Measurements from ENCODE around the gene KCTD13. TPM values are rescaled to one million over a fixed set of nuclear protein-coding genes. Genes with fewer than 3 reads are reported as not detected.

KCTD13 gene
- total RNA-seq, 1 experiment from 2014 or later = 18.3 TPM

- WGBS (ENCODE audit: extremely low coverage, insufficient read length, low lambda C conversion rate) = no CpG with 5 or more reads among the region's 1 CpG
Observed at GRCh38 chr16:29916979-29917378, 9.0 kb downstream of the KCTD13 start.

More at GRCh38 chr16:29916979-29917378, 9.0 kb downstream of the KCTD13 start:
- no peaks in the 10 kb centered on the region for H3K27me3 Mint-ChIP-seq (ENCODE audit: low read depth)
- no peaks in the 10 kb centered on the region for H4K20me1 ChIP-seq (ENCODE audit: control insufficient read depth, insufficient read depth, insufficient read length)
- no peak overlapping the region for H2BK15ac ChIP-seq (ENCODE audit: low read depth, low read length)
- H3K56ac ChIP-seq (ENCODE audit: insufficient read length, low read depth, low read length) = no peak overlapping the region
- H2BK20ac ChIP-seq (ENCODE audit: low read depth, low read length, poor library complexity, severe bottlenecking) = no peak overlapping the region
- TF ChIP-seq, protein P1, sequence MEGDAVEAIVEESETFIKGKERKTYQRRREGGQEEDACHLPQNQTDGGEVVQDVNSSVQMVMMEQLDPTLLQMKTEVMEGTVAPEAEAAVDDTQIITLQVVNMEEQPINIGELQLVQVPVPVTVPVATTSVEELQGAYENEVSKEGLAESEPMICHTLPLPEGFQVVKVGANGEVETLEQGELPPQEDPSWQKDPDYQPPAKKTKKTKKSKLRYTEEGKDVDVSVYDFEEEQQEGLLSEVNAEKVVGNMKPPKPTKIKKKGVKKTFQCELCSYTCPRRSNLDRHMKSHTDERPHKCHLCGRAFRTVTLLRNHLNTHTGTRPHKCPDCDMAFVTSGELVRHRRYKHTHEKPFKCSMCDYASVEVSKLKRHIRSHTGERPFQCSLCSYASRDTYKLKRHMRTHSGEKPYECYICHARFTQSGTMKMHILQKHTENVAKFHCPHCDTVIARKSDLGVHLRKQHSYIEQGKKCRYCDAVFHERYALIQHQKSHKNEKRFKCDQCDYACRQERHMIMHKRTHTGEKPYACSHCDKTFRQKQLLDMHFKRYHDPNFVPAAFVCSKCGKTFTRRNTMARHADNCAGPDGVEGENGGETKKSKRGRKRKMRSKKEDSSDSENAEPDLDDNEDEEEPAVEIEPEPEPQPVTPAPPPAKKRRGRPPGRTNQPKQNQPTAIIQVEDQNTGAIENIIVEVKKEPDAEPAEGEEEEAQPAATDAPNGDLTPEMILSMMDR (conservative IDR thresholded peaks at IDR 0.05) = no peak; the same call in 1 of the 3 replicates
- H3K4ac ChIP-seq (ENCODE audit: low read depth, low read length) = no peak overlapping the region
- H3K23ac ChIP-seq (ENCODE audit: insufficient read length, low read depth, low read length) = no peak overlapping the region
- no peak overlapping the region for H4K91ac ChIP-seq (ENCODE audit: insufficient read length, low read depth, low read length)
- H3K4me2 ChIP-seq (ENCODE audit: insufficient read depth, insufficient read length, low read length) = no peak overlapping the region
- no peak for DNase-seq
- no peak overlapping the region for H3K27ac ChIP-seq (ENCODE audit: insufficient read length, low read depth, low read length)
- H4K5ac ChIP-seq (ENCODE audit: insufficient read length, low read depth, low read length) = no peak overlapping the region
- H3K9me3 Mint-ChIP-seq = no peaks in the 10 kb centered on the region; a peak in 1 of 5 replicates
- H3K79me1 ChIP-seq (ENCODE audit: insufficient read depth, low read depth, low read length, poor library complexity, severe bottlenecking) = no peaks in the 10 kb centered on the region
- H3K36me3 Mint-ChIP-seq (ENCODE audit: insufficient read depth in 1 of 3, low read depth in 3 of 3) = peaks cover 18 to 52% (median 39%) of the 10 kb centered on the region in 3 experiments
- H3T11ph ChIP-seq (ENCODE audit: low read length) = no peak overlapping the region
- H3K4me1 ChIP-seq (ENCODE audit: insufficient read depth, low read length) = no peaks in the 10 kb centered on the region
- H3K23me2 ChIP-seq (ENCODE audit: insufficient read length, low read depth, low read length, poor library complexity, severe bottlenecking) = no peaks in the 10 kb centered on the region
- no peak overlapping the region for H2AFZ ChIP-seq (ENCODE audit: low read length)
- H4K8ac ChIP-seq (replicated peaks; ENCODE audit: insufficient read length, low read depth, low read length) = no peak overlapping the region
- H3K4me3 Mint-ChIP-seq = no peak overlapping the region
- H2BK120ac ChIP-seq (ENCODE audit: low read depth, low read length, poor library complexity, severe bottlenecking) = no peak overlapping the region
- no peak overlapping the region for H2BK12ac ChIP-seq (ENCODE audit: insufficient read length, low read depth, low read length)
- no peak overlapping the region for H3K18ac ChIP-seq (ENCODE audit: insufficient read length, low read depth, low read length)
- no peak overlapping the region for H3K9ac ChIP-seq (ENCODE audit: extremely low read depth, insufficient read length, low read length)
- H3K14ac ChIP-seq (ENCODE audit: insufficient read depth, low read length) = no peak overlapping the region
- no peaks in the 10 kb centered on the region for H3K9me3 ChIP-seq (ENCODE audit: control insufficient read depth, low read depth, low read length)
- no peak overlapping the region for H2BK5ac ChIP-seq (ENCODE audit: insufficient read length, low read length)
- no peaks in the 10 kb centered on the region for H3K27me3 ChIP-seq (ENCODE audit: insufficient read depth, low read length)
- no peak overlapping the region for H3K27ac Mint-ChIP-seq
- no peak overlapping the region for H2AK5ac ChIP-seq (ENCODE audit: insufficient read length, low read length)
- peaks cover 3 to 4% of the 10 kb centered on the region in 2 experiments for H3K4me1 Mint-ChIP-seq
- no peaks in the 10 kb centered on the region for H3K79me2 ChIP-seq (ENCODE audit: insufficient read depth, low read length)

Data from H9 (cell line).